Kidney (tissue), 14 donors: ENCODE results near the gene HOTAIR. TPM values are rescaled to one million over a fixed set of nuclear protein-coding genes. Genes with fewer than 3 reads are reported as not detected.

Experiments used
- DNase-seq, 5 donors: peaks; one replicate each; pipeline ENCODE4 v3.0.0-alpha.2; 2013 to 2020
- FAIRE-seq: peaks from 2 replicates; lab custom pipeline; 2012; peaks lifted over from hg19 to GRCh38; lab: Jason Lieb, UNC
- H3K27ac ChIP-seq, 2 donors: one replicate each; pipeline ENCODE4 v1.7.0; 2013; ENCODE audit warnings: low read depth in 2 of 2, low read length in 2 of 2, inconsistent platforms in 1 of 2
- H3K27me3 ChIP-seq: one replicate; pipeline ENCODE4 v1.7.1; 2013; ENCODE audit warnings: low read length, inconsistent platforms; ENCODE audit not compliant: control insufficient read depth, insufficient read depth
- H3K36me3 ChIP-seq, 3 donors: one replicate each; pipeline versions ENCODE4 v1.7.0 to v1.7.1; 2013; ENCODE audit warnings: low read length in 3 of 3, control low read depth in 1 of 3, inconsistent platforms in 1 of 3; ENCODE audit not compliant: insufficient read depth in 3 of 3, control insufficient read depth in 2 of 3
- H3K4me1 ChIP-seq, 3 donors: one replicate each; pipeline versions ENCODE4 v1.7.0 to v1.7.1; 2013; ENCODE audit warnings: low read length in 3 of 3, inconsistent platforms in 1 of 3, low read depth in 1 of 3; ENCODE audit not compliant: control insufficient read depth in 2 of 3, insufficient read depth in 2 of 3
- H3K4me3 ChIP-seq, 3 donors: one replicate each; pipeline versions ENCODE4 v1.7.0 to v1.8.1; 2013; ENCODE audit warnings: low read length in 3 of 3, control low read depth in 1 of 3, inconsistent platforms in 1 of 3
- H3K9ac ChIP-seq, 3 donors: one replicate each; pipeline versions ENCODE4 v1.7.0 to v1.7.1; 2013; ENCODE audit warnings: low read length in 3 of 3, control low read depth in 1 of 3, inconsistent platforms in 1 of 3
- H3K9me3 ChIP-seq, 3 donors: one replicate each; pipeline versions ENCODE4 v1.7.0 to v1.7.1; 2013; ENCODE audit warnings: low read length in 3 of 3, control low read depth in 1 of 3, inconsistent platforms in 1 of 3; ENCODE audit not compliant: control insufficient read depth in 2 of 3, insufficient read depth in 1 of 3
- intact Hi-C: fragments of 100-400 bp; cut with DNase I; formaldehyde crosslinking; loops from one replicate; pipeline ENCODE4 v1.11.1; 2022
- polyA plus RNA-seq: library from polyadenylated mRNA; stranded (reverse); fragments of 350-450 nt; fragmentation: Illumina TruSeq; extraction: RNeasy Lipid Tissue Mini Kit (QIAGEN cat#74804); gene quantifications from one replicate; pipeline ENCODE4 v1.2.3, GENCODE V29; 2014; ENCODE audit warnings: low read depth, low replicate concordance; ENCODE audit not compliant: insufficient read depth
- total RNA-seq: library from RNA; stranded (reverse); fragmentation: NEBNext Ultra II Directional; extraction: Animal tissue kit (Norgen Biotek cat#: 25700); gene quantifications from one replicate; pipeline ENCODE4 v1.2.1, GENCODE V29; 2021
- TF ChIP-seq, protein P1 (sequence below): IDR thresholded peaks from 3 replicates; pipeline ENCODE4 v1.5.1; 2012; ENCODE audit warnings: mild to moderate bottlenecking, moderate library complexity, borderline replicate concordance; ENCODE audit not compliant: insufficient read depth; ENCODE audit errors: extremely low read depth
- donor health status: control.
- donor health status: control.
- donor health status: control.
- donor health status: control.
- donor health status: control.
- donor health status: DM: yes; HTN: yes; CAD: no.
- donor health status: Normal renal cell carcinoma (clear cell type).

Gene HOTAIR
- total and polyA plus RNA-seq, 2 donors from 2014 or later = 0.52 to 0.76 TPM

DNA sequence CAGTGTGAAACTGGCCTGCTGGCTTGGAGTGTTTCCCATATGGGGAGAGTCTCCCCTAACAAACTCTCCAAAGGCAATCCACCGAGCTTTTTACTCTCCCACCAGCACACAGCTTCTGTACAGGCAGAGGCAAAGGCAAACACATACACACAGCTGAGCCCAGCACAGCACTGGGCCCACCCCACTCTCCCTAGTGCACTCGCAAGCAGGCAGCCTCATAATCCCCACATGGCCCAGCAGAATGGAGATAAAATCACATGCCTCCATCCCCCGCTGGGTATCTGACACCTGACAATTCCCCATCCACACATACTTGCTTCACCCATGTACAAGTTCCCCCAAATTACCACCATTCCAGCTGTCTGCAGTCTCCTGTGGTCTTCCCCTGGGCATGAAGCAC is 16.6 kb downstream of the HOTAIR start:
- Histone ChIP-seq H3K27ac (no peak overlapping the region), H3K36me3 (no peaks in the 10 kb centered on the region), H3K9ac (no peak overlapping the region), H3K4me3 (no peak overlapping the region), H3K27me3 (peaks cover 80% of the 10 kb centered on the region), H3K9me3 (no peaks in the 10 kb centered on the region), H3K4me1 (no peaks in the 10 kb centered on the region)
- DNase-seq (no peak), FAIRE-seq (no peak)
- intact Hi-C loops = no loop called here
- TF ChIP-seq, protein P1, sequence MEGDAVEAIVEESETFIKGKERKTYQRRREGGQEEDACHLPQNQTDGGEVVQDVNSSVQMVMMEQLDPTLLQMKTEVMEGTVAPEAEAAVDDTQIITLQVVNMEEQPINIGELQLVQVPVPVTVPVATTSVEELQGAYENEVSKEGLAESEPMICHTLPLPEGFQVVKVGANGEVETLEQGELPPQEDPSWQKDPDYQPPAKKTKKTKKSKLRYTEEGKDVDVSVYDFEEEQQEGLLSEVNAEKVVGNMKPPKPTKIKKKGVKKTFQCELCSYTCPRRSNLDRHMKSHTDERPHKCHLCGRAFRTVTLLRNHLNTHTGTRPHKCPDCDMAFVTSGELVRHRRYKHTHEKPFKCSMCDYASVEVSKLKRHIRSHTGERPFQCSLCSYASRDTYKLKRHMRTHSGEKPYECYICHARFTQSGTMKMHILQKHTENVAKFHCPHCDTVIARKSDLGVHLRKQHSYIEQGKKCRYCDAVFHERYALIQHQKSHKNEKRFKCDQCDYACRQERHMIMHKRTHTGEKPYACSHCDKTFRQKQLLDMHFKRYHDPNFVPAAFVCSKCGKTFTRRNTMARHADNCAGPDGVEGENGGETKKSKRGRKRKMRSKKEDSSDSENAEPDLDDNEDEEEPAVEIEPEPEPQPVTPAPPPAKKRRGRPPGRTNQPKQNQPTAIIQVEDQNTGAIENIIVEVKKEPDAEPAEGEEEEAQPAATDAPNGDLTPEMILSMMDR = no peak

DNA sequence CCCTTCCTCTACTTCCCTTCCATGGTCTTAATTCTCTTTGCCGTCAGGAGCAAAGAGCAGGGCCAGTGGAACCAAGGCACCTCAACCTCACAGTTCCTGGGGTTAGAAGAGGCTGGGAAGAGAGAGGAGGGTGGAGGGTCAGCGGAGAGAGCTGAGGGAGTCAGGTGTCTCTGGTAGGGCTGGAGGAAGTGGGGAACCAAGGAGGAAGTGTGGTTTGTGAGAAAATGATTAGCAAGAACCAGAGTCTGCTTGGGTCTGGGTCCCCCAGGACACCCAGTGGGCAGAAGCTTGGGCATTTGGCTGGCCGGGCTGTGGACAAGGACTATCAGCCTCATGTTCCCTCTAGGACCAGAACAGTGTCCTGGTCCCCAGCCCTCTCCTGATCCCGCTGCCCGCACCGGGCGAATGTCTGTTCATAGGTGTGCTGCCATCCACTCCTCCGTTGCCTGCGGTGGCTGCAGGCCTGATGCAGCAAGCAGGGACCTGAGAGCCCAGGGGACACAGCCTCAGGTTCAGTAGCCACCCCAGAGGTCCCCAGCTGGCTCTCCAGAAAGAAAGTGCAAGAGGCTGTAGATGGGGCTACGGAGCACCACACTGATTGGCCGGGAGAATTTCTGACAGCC is 17.7 kb downstream of the HOTAIR start:
- no peak overlapping the region for H3K27ac ChIP-seq
- H3K36me3 ChIP-seq = no peaks in the 10 kb centered on the region
- H3K9me3 ChIP-seq = no peaks in the 10 kb centered on the region
- intact Hi-C loops = no loop called here
- no peaks in the 10 kb centered on the region for H3K4me1 ChIP-seq
- TF ChIP-seq, protein P1 = no peak
- no peak overlapping the region for H3K4me3 ChIP-seq
- H3K9ac ChIP-seq = no peak overlapping the region
- H3K27me3 ChIP-seq = peaks cover 77% of the 10 kb centered on the region
- FAIRE-seq (no peak), DNase-seq (no peak)

DNA sequence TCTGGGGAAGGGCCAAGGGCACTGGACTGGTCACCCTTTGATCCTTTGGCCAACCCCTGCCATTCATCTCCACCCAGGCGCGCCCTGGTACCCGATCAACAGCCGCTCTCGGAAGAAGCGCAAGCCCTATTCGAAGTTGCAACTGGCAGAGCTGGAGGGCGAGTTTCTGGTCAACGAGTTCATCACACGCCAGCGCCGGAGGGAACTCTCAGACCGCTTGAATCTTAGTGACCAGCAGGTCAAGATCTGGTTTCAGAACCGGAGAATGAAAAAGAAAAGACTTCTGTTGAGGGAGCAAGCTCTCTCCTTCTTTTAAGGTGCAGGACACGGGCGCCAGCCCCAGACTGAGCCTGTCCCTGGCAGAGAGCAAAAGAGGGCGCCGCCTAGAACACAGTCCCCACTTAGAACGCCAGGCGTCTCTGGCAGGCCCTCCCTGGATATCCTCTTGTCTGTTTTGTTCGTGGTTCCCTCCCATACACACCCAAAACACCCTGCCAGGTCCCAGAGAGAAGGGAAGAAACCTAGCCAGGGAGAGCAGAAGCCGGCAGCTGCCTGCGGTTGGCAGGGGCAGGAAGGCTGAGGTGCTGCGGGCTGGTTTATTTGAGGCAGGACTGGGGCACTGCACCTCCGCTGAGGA is 18.4 kb downstream of the HOTAIR start:
- no peak for DNase-seq
- FAIRE-seq = no peak

More for the DNA sequence above, 18.4 kb downstream of the HOTAIR start:
- H3K9me3 ChIP-seq = no peaks in the 10 kb centered on the region
- intact Hi-C loops = no loop called here
- peaks cover 80% of the 10 kb centered on the region for H3K27me3 ChIP-seq
- H3K4me3 ChIP-seq = no peak overlapping the region
- no peaks in the 10 kb centered on the region for H3K36me3 ChIP-seq
- H3K27ac ChIP-seq = no peak overlapping the region
- TF ChIP-seq, protein P1 = no peak
- no peak overlapping the region for H3K9ac ChIP-seq
- no peaks in the 10 kb centered on the region for H3K4me1 ChIP-seq
